ENCODE results near the gene RPS19BP1. TPM values are rescaled to one million over a fixed set of nuclear protein-coding genes. Genes with fewer than 3 reads are reported as not detected.

RPS19BP1 gene
- polyA plus RNA-seq, 1 of the 3 experiments (the other 2 are of a cell fraction): 97.2 TPM

- Histone ChIP-seq H2AFZ (ENCODE audit: low read depth) (no peak overlapping the region), H3K36me3 (replicated peaks in 1 of 2; ENCODE audit: control insufficient read depth in 1 of 2, insufficient read depth in 2 of 2, low read length in 1 of 2) (no peaks in the 10 kb centered on the region), H3K4me1 (ENCODE audit: control insufficient read depth in 1 of 2, insufficient read depth in 2 of 2, low read depth in 1 of 2, low read length in 1 of 2) (no peaks in the 10 kb centered on the region; a peak in 1 of 4 replicates), H3K4me2 (no peak overlapping the region), H3K9me2 (no peaks in the 10 kb centered on the region), H3K9ac (no peak overlapping the region), H4K20me1 (ENCODE audit: insufficient read depth) (no peaks in the 10 kb centered on the region), H3K4me3 (ENCODE audit: low read depth in 2 of 2, low read length in 1 of 2) (no peak overlapping the region), H3K27me3 (ENCODE audit: insufficient read depth) (no peaks in the 10 kb centered on the region; the same call in 1 of the 2 replicates), H3K27ac (ENCODE audit: low read depth in 2 of 2, low read length in 1 of 2) (no peak overlapping the region), H3K79me2 (ENCODE audit: insufficient read depth) (no peaks in the 10 kb centered on the region), H3F3A (replicated peaks; ENCODE audit: insufficient read depth) (no peaks in the 10 kb centered on the region), H3K9me3 (no peaks in the 10 kb centered on the region)
- no peak for DNase-seq
- ChIA-PET CTCF (interaction anchor here (0.6 to 1.7 kb wide), 9 partner anchors 10 to 1039 kb away, joined by 3 to 6 read pairs (median 4); no protein-coding TSS in a partner anchor), POLR2A (no interaction called here)
- 78% methylated on average over 5 of the region's 6 CpGs for WGBS (ENCODE audit: low lambda C conversion rate)
- TF ChIP-seq USF1 (IDR thresholded peaks at IDR 0.05; ENCODE audit: borderline replicate concordance, low read depth) (no peak), MEF2A (IDR thresholded peaks at IDR 0.05; ENCODE audit: borderline replicate concordance, low read depth) (no peak), IRF3 (IDR thresholded peaks at IDR 0.05; ENCODE audit: low read depth, low read length) (no peak), FOXJ3 (CRISPR knock-in tag; IDR thresholded peaks at IDR 0.05) (no peak), RFX5 (IDR thresholded peaks at IDR 0.05; ENCODE audit: low read length) (no peak), GATA2 (CRISPR knock-in tag; IDR thresholded peaks at IDR 0.05) (no peak), RCOR1 (IDR thresholded peaks at IDR 0.05; ENCODE audit: low read length) (no peak), CHD2 (IDR thresholded peaks at IDR 0.05; ENCODE audit: low read length, partially characterized antibody) (no peak), NRF1 (IDR thresholded peaks at IDR 0.05; ENCODE audit: low read depth, low read length) (no peak), RAD21 (IDR thresholded peaks at IDR 0.05; ENCODE audit: low read length) (no peak), TEAD4 (IDR thresholded peaks at IDR 0.05; ENCODE audit: borderline replicate concordance, insufficient read depth) (no peak), TCF12 (IDR thresholded peaks at IDR 0.05) (no peak), FOSL2 (IDR thresholded peaks at IDR 0.05; ENCODE audit: borderline replicate concordance, low read depth) (no peak), GABPA (IDR thresholded peaks at IDR 0.05; ENCODE audit: low read depth) (no peak), NFIC (IDR thresholded peaks at IDR 0.05; ENCODE audit: borderline replicate concordance) (no peak), ZBTB33 (IDR thresholded peaks at IDR 0.05; ENCODE audit: borderline replicate concordance, low read depth) (no peak), SIN3A (IDR thresholded peaks at IDR 0.05; ENCODE audit: borderline replicate concordance, low read depth, low read length) (no peak), EZH2phosphoT487 (IDR thresholded peaks at IDR 0.05; ENCODE audit: borderline replicate concordance, low read depth) (no peak), TAF1 (IDR thresholded peaks at IDR 0.05; ENCODE audit: borderline replicate concordance, low read depth, low read length) (no peak), CTCF (IDR thresholded peaks at IDR 0.05) (no peak)
Observed at GRCh38 chr22:39560127-39560526, 27.6 kb upstream of the RPS19BP1 start.

Measured in SK-N-SH (cell line).